Left colon (tissue), 2 donors: ENCODE results near the gene MTF2. TPM values are rescaled to one million over a fixed set of nuclear protein-coding genes. Genes with fewer than 3 reads are reported as not detected.
A peak's percentile ranks its signal among the peaks of the same experiment; 100 is the strongest.
"Not testable (repeated sequence)": the region's sequence is repeated elsewhere in the genome, so short reads cannot be mapped to it uniquely, and the experiment has no call there.

Experiments used
- ATAC-seq: fragments of 200-7000 bp; cut with Tn5 transposase; one replicate; pipeline ENCODE4 v1.9.1; 2020; ENCODE audit warnings: mild to moderate bottlenecking, moderate library complexity
- DNase-seq, 2 donors: peaks; one replicate each; pipeline ENCODE4 v3.0.0-alpha.2; 2020
- intact Hi-C, 2 donors: fragments of 100-400 bp; cut with DNase I in 1 of 2; cut with micrococcal nuclease in 1 of 2; formaldehyde crosslinking; loops; one replicate each; pipeline versions ENCODE4 v1.11.2 to v1.14.0; 2022; cut with DNase I, micrococcal nuclease
- long read RNA-seq: library from polyadenylated mRNA; unstranded; transcript quantifications from one replicate; pipeline ENCODE4 v2.0.0, GENCODE V29; 2021
- total RNA-seq, 2 donors: library from RNA; stranded (reverse); fragmentation: NEBNext Ultra II Directional; extraction: Animal tissue kit (Norgen Biotek cat#: 25700); gene quantifications; one replicate each; pipeline ENCODE4 v1.2.1, GENCODE V29; 2021
- donor health status: DM: no; HTN: no; CAD: no.
- donor health status: DM: yes; HTN: yes; CAD: no.

MTF2 gene
- total RNA-seq: 10 to 100 TPM; 24.4 to 26.3 TPM
- long read RNA-seq, full-length matches to known transcripts: 5 of 23 reads
- long read RNA-seq, partial matches to known transcripts: 14 of 23 reads
- long read RNA-seq, other reads (novel, unspliced or antisense): 4 of 23 reads

DNA sequence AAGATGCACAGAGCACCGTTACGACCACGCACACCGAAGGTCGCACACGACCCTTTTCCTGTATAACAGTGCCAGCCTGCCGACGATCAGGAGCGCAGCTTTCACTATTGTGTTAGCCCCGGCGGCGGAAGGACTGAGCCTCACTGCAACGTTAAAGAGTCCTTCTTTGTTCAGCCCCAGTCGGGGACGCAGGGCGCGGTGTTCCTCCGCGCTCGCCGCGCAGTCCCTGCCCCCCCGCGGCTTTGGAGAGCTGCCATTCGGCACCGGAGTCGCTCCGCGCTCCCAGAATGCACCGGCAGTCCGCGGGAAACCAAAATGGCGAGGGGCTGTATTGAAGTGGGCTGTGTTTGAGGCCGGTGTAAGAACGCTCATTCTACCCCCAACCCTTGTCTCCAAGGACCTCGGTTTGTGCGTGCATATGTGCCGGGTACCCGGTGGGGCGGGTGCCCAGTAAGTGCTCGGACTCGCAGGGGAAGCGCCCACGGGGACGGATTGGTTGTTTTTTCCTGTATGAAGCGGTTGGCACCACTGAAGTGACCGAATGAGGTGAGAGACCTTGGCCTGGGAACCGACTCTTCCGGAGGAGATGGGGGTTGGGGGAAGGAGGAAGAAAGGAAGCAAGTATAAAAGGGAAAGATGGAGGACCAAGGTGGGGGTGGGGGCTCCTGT lies at the start of gene MTF2:
TSS of gene MTF2 (plus strand) at position 298 of the 669 bp plus-strand sequence. CDS start at position 542, 244 bp downstream.
- ATAC-seq (peak; percentile 90), DNase-seq (peak; percentile 96 to 97)
- intact Hi-C loops: no loop called here

DNA sequence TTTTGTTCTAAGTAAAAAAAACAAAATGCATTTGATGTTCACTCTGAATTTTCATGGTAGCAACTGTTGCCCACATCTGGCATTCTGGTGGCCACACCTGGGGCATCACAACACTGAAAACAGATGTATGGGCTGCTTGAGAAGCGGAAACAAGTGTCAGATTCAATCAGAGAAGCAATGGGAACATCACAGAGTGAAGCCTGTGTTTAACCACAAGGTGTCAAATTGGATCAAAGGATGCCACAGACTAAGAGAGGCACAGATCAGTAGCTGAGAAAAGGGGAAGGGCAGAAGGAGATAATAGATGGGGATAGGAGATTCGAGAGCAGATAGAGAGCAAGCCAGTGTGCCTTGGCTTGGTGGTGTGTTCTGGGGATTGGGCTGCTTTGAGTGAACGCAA lies 49.8 kb upstream of the MTF2 start:
- no peak for ATAC-seq
- no peak for DNase-seq
- intact Hi-C loops: no loop called here

DNA sequence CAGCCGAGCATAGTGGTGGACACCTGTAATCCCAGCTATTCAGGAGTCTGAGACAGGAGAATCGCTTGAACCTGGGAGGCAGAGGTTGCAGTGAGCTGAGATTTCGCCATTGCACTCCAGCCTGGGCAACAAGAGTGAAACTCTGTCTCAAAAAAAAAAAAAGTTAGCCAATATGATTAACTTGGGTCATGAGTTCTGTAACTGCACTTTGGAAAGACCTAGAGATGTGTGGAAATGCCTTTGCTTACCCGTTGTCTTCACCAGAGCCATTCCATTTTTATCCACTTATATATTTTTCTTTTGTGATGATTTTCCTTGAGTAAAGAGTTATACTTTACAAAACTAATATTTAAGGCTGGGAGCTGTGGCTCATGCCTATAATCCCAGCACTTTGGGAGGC lies 48.9 kb upstream of the MTF2 start:
- intact Hi-C loops, ATAC-seq, DNase-seq: not testable (repeated sequence)

DNA sequence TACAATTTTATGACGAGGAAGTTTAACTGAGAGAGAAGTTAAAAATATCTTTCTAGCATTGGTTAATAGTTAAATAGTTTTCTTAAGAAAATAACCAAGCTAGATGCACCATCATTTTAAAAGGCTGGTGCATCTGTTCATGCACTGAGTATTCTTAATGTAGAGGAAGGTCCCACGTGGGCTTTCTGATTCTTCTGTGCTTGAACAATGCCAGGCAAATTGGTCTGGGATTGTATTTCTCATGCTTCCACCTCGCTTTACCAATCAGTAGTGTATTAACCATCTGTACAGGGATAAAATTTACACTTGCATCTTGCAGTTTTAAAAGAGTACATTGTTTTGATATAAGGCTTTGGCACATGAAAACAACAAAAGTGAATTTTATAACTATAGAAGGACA lies 47.4 kb upstream of the MTF2 start:
- intact Hi-C loops: no loop called here
- no peak for DNase-seq
- no peak for ATAC-seq

DNA sequence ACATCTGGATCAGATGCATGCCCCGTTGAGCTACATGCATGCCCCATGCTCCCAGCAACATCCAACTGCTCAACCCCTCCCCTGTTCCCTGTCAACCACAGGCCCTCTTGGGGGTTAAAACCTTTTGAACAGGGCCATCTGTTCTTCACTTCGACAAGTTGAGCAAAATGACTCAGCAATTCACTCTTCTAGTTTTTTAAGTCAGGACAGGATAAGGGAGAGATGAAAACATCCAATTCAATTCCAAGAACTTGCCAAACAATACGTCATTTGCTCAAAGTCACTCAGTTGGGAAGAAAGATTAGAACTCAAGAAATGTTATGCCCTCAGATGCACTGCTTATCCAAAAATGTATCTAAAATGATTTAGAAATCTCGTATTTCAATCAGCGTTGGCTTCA lies 46.1 kb upstream of the MTF2 start:
- DNase-seq (no peak), ATAC-seq (no peak)

DNA sequence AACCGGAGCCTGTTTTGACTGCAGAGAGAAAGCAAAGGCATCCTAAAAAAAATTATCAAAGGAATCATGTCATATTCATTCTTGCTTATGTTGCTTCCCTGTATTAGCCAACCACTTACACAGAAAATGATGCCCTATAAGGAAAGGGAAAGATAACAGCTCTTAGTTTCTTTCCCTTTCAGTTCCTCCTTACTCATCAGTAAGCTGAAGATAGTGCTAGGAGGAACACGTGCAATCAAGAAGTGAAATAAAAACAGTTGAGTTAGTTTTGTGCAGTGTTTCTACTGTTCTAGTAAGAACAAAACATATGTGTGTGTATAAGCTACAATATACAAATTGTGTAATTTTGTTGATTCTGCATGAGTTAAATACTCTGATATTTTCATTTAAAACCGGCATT lies 45.3 kb upstream of the MTF2 start:
- intact Hi-C loops: no loop called here
- no peak for ATAC-seq
- DNase-seq: no peak

More for the DNA sequence above, 46.1 kb upstream of the MTF2 start:
- intact Hi-C loops: no loop called here

DNA sequence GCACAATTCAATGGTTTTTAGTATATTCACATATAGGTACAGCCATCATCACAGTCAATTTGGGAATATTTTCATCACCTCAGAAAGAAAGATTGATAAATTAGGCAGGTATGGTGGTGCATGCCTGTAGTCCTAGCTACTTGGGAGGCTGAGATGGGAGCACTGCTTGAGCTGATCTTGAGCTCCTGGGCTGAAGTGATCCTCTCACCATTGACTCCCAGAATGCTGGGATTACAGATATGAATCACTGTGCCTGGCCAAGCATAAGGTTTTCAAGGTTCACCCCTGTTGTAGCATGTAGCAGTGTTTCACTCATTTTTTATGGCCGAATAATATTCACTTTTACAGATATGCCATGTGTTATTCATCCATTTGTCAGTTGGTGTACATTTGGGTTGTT lies 44.7 kb upstream of the MTF2 start:
- ATAC-seq (no peak), DNase-seq (no peak)
- intact Hi-C loops: no loop called here

DNA sequence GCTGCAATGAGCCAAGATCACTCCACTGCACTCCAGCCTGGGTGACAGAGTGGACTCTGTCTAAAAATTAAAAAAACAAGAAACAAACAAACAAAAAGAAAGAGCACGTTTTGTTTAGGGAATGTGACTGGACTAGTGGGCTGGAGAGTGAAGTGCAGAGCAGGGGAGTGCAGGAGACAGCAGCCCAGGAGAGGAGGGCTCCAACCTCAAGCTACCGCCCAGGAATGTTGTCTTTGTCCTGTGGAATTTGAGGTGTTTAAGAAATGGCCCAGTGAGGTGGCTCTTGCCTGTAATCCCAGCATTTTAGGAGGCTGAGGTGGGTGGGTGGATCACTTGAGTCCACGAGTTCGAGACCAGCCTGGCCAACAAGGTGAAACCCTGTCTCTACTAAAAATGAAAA lies 42.4 kb upstream of the MTF2 start:
- intact Hi-C loops: no loop called here
- no peak for ATAC-seq
- DNase-seq: no peak

DNA sequence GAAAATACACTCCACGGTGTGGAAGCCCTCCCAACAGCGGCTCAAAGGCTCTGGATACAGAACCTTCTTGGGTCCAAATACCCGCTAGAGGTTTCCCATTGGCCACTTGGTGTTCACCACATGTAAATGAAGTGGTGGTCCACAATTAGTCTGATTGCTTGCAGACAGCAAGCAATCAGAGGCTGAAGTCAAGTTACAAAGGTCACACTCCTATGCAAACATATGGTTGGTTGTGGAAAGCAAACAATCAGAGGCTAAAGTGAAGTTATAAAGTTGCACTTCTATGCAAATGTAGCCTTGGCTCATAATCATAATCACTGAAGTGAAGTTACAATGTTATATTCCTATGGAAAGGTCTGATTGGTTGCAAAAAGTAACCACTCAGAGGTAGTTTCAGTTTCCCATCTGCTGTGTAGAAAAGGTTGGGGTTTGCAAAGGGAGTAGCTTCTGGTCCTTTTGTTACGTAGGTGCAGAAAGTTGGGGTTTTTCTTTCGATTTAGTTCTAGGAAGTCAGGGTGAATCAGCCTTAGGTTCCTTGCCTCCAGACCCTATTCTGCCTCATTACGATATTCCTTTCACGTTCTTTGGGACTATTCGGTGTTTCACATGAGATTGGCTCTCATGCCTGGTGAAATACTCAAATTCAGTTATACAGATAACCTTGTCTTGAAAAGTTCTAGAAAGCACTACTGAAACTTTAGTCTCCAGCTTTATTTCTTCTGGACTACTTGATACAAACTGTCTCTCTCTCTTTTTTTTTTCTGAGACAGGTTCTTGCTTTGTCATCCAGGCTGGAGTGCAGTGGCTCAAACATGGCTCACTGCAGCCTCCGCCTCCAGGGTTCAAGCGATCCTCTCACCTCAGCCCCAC lies 36.7 kb upstream of the MTF2 start:
- peak; percentile 95 for ATAC-seq
- intact Hi-C loops: no loop called here
- DNase-seq: peak in 1 of 2 donors; percentile 14

DNA sequence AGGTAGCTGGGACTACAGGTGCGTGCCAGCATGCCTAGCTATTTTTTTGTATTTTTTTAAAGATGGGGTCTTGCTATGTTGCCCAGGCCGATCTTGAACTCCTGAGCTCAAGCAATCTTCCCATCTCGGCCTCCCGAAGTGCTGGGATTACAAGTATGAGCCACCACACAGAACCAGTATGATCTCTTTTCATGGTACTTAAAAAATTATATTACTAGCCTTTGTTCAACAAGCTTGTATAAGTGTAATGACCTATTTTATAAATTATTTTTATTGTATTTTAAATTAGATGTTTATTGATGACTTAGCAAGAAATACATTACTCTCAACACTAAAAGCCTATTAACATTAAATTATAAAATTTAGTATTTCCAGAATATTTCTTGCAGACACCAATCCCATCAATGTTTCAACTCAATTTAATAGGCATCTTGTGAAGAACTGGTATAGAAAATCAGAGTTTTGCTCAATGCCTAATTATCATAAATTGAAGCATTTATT lies 36.0 kb upstream of the MTF2 start:
- intact Hi-C loops: no loop called here
- DNase-seq (peak in 1 of 2 donors; percentile 16), ATAC-seq (no peak)

DNA sequence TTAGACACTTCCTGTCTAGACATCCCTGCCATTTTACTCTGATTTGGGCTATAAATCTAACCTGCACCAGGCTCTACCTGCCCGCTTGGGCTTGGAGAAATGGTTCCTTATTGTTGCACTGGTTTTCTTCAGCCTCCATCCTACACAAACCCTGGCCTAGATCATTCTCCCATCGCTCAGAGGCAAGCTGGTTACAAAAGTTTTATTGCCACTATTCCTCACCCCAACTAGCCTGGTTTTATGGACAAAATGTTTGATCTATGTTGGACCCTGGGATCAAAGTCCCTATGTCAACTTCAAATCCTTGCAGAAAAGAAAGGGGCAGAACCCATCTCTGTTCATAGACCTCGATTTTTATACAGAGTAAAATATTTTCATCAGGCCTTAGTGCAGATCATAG lies 31.5 kb upstream of the MTF2 start:
- intact Hi-C loops: no loop called here
- peak; percentile 91 for ATAC-seq
- no peak for DNase-seq

DNA sequence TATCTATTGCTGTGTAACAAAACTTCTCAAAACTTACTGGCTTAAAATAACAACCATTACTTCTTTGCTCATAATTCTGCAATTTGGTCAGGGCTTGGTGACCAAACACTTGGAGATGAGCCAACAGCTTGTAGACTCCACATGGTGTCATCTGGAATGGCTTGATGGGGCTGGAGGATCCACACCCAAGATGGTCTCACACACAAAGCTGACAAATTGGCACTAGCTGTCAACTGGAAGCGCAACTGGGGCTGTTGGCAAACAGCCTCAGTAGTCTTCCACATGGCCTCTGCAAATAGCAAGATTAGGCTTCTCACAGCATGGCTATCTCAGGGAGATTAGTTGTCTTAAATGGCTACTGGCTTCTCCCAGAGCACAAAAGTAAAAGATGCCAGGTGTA lies 27.1 kb upstream of the MTF2 start:
- intact Hi-C loops: no loop called here
- DNase-seq (no peak), ATAC-seq (no peak)

DNA sequence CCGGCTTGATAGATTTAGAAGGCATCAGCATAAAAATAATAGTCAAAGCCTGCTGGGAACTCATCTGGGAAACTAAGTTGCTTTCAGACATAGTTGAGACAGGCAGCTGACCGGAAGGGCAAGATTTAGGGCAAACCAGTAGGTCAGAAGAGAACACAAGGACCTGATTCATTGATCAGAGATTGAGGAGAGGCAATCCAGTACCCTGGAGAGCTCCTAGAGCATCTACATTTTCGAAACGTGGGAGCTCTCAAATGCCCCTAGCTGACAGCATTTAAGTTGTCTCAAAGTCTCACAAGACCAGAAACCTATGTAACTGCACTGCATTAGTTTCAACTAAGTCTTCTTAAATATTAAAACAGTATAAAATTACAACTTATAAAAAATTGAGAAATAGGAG lies 22.9 kb upstream of the MTF2 start:
- ATAC-seq (no peak), DNase-seq (no peak)
- intact Hi-C loops: no loop called here

DNA sequence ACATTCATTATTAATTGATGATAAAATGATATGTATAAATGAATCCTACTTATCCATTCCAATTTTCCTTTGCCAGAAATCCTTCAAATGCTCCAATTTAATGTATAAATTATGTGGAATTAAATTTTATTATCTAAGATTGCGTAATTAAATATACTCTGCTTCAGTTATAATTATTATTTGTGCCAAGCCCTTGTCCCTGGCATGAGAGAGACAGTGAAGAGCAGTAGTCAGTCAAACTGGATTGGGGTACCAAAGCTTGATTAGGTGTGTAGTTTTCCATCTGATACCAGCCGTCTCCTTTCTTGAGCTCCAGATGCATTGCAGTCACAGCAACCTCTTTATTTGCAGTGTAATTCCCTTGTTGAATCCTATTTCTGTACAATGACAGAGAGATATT lies 22.4 kb upstream of the MTF2 start:
- ATAC-seq (no peak), DNase-seq (no peak)
- intact Hi-C loops: no loop called here

DNA sequence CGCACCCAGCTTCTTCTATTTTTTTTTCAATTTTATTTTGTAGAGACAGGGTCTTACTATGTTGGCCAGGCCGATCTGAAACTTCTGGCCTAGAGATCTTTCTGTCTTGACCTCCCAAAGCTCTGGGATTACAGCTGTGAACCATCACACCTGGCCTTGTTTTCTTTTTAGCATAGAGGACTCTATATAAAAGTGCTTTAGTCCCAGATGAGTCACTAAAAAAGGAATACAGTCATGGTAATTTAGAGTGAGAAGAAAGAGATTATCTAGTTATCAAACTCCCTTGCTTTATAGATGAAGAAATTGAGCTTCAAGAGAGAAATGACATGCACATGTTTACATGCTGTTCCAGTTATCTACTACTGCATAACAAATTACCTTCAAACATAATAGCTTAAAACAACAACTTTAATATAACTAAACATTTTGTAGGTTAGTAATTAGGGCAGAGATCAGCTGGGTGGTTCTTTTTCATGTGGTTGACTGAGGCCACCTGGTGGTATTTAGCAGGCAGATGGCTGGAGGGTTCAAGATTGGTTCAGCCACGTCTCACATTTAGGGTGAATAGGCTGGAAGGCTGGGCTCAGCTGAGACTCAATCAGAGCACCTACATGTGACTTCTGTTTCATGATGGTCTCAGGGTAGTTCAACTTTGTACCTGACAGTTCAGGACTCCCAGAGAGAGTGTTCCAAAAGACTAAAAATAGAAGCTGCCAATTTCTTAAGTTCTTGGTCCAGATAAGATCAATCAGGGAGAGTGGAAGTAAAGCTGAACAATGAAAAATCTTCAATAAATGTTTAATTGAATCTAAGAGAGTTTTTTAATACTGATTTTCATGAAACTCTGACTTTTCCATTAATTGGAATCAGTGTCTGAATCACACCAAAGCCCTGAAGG lies 16.9 kb upstream of the MTF2 start:
- ATAC-seq (peak; percentile 95), DNase-seq (peak in 1 of 2 donors; percentile 36)
- intact Hi-C loops: no loop called here

DNA sequence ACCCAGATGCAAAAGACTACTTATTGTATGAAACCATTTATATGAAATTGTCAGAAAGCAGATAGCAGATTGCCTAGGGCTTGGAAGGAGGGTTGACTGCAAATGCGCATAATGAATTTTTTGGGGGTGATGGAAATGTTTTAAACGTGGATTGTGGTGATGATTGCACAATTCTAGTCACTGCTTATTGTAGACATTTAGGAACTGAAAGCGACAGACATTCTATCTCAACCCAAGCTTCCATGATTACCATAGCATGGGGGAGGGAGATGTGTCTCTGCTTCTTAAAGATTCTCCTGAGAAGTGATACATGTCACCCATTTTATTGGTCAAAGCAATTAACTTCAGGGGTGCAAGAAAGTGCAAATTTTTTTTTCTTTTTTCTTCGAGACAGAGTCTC lies 2.8 kb upstream of the MTF2 start:
- DNase-seq: no peak
- intact Hi-C loops: no loop called here
- ATAC-seq: no peak

DNA sequence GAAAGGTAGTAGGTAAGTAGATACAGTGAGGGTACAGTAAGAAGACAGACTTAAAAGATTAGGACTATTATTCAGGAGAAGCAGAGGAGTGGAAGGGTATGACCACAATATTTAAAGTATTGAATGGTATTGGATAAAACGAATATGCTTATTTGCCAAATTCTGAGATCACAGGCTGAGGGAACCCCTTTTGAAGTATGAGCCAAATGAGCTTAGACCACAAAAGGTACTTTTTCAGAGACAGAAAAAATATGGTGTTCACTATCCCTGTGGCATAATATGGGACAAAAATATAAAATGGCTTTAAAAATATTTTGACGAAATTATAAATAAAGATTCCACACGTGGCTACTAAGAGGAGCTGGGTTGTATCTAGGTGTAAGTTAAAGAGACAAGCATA lies 880 bp upstream of the MTF2 start:
- DNase-seq (no peak), ATAC-seq (no peak)
- intact Hi-C loops: no loop called here

DNA sequence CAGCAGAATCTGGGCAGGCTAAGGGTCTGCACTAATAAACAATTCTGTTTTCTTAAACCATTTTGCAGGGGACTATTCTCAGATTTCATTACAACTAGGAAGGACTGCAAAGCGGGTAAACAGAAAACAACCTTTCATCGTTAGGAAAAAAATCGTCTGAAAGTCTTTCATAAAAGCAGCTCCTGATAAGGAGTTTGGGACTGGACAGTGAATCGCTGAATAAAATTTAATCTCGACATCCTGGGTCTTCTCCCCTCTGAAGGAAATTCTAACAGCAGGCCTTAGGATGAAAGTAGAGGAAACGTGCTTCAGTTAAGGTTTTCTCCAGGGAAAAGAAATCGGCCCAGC lies 471 bp upstream of the MTF2 start:
- DNase-seq (no peak), ATAC-seq (no peak)
- intact Hi-C loops: no loop called here

DNA sequence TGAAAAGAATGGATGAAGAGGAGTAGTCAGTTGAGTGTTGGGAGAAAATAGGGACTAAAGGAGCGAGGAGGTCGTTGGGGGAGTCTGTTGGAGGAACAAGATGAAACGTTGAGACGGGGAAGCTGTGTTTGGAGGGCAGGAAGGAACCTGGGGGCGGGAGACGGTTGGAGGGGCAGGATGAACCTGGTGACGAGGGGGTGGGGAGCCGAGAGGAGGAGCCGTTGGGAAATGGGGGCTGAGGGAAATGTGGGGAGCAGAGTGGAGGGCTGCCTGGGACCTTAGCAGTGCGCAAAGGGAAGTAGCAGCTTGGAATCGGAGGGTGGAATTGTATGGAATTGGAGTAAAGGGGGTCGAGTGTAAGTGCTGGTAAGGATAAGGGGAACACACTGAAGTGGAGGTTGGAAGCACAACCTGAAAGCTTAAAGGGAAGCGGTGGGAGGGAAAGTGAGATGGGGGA lies 630 bp downstream of the MTF2 start:
- intact Hi-C loops: loop anchor here in 1 of 2 donors (10.0 kb wide), 1 partner anchor 105 kb away; the partner anchor contains the start of genes CCDC18 and TMED5
- peak; percentile 10 for ATAC-seq
- DNase-seq: peak; percentile 41 to 44
